GM18498 (cell line): ENCODE results near the gene DMGDH.
"Not testable (repeated sequence)": the region's sequence is repeated elsewhere in the genome, so short reads cannot be mapped to it uniquely, and the experiment has no call there.

Experiments
- ATAC-seq: cut with Tn5 transposase; IDR thresholded peaks from one replicate; pipeline ENCODE4 v1.9.1; 2021; ENCODE audit warnings: mild to moderate bottlenecking, moderate library complexity; ENCODE audit not compliant: unreplicated experiment

Gene DMGDH

DNA sequence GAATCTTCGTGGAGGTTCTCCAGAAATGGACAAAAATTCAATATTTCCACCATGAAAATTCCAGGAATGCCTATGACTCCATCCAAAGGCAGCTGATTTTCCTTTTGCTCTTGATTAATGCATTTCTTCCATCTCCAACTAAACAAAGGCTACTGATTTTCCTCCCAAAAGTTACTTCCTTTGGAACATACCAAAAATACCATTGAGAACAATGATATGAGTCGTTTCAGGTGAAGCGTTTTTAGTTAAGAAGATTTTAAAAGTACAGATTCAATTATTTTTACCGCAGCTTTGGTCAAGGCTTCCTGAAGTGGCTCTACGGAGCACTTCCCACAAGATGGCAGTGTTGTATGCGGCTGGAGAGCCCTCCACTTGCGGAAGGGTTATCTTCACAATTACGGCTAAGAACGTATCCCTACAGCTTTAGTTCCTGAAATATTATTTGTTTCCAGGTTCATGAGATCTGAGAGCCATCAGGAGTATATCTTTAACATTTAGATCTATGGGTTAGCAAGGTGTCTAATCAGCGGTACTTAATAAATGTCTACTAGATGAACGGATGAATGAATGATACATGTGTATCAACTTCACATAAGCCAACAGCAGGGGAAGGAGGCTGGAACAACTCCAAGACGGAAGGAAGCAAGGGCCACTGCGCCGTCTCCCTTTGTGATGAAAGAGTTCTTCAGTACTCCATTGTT is 48.5 kb downstream of the DMGDH start:
- ATAC-seq, result no peak

- no peak for ATAC-seq
Measured at GRCh38 chr5:79014631-79015030, 54.8 kb downstream of the DMGDH start.

GRCh38 chr5:79011869-79012268 is 57.6 kb downstream of the DMGDH start:
- ATAC-seq, result no peak

DNA sequence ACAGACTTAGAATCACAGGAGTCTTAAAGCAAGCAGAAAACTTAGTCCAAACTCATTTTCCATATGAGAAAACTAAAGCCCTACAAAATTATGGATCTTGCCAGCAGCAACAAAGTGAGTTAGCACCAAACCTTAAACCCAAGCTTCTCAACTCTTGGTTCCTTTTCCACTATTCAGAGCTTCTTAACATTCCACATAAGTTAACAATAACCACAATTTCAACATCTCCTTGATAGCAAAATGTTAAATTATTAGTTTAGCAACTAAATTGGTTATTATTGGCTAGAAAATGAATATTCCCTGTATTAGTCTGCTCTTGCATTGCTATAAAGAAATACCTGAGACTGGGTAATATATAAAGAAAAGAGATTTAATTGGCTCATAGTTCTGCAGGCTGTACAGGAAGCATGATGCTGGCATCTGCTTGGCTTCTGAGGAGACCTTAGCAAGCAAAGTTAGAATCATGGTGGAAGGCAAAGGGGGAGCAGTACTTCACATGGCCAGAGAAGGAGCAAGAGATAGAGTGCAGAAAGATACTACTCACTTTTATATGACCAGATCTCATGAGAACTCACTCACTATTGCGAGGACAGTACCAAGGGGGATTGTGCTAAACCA is 58.1 kb downstream of the DMGDH start:
- ATAC-seq, result no peak

- ATAC-seq, result no peak
Measured at GRCh38 chr5:79008362-79008761, 61.1 kb downstream of the DMGDH start.

DNA sequence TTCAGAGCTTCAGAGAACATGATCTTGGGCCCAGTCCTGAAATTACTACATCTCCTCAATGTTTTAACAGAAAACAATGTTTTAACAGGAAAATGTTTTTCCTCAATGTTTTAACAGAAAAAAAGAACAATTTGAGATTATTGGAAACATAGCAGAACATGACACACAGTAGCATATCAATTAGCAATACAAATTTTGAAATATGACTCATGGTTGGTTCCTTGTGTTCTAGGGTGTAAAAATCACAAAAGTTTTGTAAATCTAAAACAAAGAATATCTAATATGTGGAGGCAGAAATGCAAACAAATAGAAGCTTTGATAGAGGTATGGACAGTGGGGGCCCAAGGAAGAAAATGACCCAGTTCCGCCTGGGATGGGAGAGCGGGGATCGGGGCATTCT is 61.6 kb downstream of the DMGDH start:
- no peak for ATAC-seq

DNA sequence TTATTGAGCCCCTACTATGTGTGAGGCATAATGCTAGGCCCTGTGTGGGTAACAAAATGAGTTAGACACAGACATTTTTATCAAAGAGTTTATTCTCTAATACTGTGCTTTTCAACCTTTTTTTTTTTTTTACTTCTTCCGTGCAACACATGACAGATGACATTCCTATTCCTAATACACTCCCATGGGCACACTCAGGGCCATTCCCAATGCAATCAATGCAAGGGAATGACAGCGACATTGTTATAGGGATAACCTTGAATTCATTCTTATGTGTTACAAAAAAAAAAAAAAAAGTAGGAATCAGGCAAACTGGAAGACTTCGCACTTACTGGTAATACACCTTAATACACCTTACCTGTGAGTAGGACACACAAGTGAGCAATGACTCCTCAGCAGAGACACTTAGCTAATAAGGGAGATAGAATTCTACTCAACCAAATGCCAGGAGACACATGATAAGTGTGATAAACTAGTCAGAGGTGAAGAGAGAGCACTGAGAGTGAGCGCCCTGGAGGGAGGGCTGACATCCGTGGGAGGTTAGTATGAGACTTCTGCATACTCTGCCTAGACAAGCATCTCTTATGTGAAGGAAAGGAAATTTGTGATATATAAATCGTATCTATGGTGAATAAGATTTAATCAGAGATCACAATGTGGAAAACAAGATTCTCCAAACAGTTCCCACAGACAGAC is 63.4 kb downstream of the DMGDH start:
- no peak for ATAC-seq

- no peak for ATAC-seq
Measured at GRCh38 chr5:79005151-79005550, 64.3 kb downstream of the DMGDH start.

DNA sequence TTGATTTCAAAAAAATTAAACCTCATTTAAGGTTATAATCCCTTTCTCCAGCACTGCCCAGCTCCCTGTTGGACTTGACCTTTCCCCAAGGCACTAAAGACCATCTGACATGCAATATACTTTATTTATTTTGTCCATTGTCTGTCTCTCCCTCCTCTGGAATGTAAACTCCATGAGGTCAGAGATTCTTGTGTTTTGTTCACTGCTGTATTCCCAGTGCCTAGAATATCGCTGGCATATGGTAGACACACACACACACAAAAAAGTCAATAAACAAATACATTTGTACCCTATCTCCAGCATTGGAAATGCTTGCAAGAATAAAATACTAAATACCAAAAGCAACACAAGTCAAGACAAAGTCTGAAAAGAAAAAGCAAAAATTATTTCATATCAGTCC is 67.1 kb downstream of the DMGDH start:
- no peak for ATAC-seq

DNA sequence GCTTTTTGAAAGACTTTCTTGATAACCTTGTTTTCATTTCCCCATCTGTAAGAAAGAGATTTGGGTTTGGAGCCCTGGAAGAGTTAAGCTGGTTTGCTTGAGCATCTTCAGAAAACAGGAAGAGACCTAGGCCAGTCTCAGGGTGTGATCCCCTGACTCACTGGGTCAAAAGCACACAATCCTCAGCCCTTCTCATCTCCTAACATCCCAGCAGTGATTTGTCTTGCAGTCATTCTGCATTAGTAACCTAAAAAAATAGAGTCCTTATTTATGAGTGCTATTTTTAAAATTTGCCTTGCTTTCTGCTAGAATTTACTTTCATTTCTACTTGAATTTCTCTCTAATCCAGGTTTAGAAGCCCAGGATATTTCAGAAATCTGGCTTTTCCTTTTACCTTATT is 68.0 kb downstream of the DMGDH start:
- no peak for ATAC-seq

DNA sequence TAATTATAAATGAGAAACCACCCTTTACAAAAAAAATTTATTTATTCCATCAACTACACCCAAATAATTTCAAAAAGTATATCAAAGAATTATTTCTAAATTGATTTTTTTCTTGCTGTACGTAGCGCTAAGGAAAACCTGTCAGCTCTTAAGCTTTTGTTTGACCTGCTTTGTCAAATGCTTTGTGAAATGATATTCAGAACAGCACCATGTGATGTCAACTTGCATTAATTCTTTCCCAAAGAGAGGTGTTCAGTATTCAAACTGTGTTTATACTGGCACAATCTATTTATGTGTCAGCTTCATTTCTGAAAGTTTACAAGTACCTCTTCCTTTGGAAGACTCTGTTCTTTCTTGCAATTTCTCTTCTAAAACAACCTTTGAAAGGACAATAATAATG is 72.4 kb downstream of the DMGDH start:
- no peak for ATAC-seq

- ATAC-seq, result no peak
Measured at GRCh38 chr5:78995521-78996007, 73.9 kb downstream of the DMGDH start.

DNA sequence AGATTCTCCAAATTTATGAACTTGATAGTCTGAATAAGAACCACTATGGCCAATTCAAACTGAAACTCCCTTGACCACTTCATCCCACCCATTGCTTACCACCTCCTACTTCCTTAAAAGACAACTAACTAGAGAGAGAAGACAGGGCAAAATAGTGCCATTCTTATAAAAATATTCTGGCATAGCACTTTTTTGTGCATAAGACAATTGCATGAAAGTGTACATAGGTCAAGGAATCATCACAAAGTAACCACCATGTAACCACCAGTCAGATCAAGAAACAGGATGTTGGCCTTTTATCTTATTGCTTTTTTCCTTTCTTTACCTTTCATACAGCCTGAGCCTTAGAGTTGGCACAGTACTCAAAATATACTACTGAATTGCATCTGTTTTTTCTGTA is 76.3 kb downstream of the DMGDH start:
- no peak for ATAC-seq

DNA sequence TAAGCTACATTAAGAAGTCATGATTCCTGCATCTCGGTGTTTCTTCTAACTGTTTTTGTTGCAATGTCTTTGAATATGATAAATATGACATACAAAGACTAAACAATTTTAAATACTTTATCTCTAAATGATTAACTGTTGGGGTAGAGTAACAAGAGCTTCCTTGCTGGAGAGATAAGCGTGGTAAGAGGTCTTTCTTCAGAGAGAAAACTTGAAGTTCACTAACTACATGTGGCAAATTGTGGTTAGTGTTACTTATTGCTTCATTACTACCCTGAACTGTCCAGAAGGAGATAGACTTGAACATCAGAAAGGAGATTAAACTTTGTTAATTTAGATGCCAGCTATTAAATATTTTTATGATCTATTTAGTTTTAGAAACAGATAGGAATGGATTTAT is 77.3 kb downstream of the DMGDH start:
- no peak for ATAC-seq

- no peak for ATAC-seq
Measured at GRCh38 chr5:78989080-78989479, 80.4 kb downstream of the DMGDH start.

GRCh38 chr5:78985725-78986223 is 83.7 kb downstream of the DMGDH start:
- ATAC-seq, result peak; percentile 37

DNA sequence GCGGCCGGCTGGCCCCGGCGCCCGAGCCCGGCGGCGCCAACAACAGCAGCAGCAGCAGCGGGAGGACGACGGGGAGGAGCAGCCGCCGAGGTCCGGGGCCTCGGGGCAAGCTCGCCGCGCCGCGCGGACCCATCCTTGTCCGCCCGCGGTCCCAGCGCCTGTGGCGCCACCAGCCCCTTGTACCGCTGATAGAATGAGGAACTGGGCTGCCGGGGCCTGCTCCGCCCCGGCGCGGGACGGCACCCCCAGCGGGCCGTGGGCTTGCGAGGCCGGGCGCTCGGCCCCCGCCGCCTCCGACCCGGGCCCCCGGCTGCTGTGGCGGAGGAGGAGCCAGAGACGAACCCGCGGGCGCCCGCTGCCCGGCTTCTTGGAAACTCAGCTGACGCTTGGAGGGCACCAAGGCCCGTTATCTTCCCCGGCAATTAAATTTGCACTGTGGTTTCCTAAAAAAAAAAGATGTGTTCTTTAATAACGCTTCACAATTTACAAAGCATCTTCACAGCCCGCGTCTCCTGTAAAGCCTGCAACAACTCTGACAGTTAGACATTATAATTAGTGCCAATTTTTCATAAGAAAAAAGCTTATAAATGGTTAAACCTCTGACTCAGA is 84.3 kb downstream of the DMGDH start, which contains the start of gene ARSB:
TSS of gene ARSB (minus strand) at position 195 of the 609 bp plus-strand sequence. CDS start at position 133, 62 bp downstream.
- ATAC-seq, result peak; percentile 55

- ATAC-seq, result peak; percentile 68
Measured at GRCh38 chr5:78984439-78985115, 84.9 kb downstream of the DMGDH start.

GRCh38 chr5:78983601-78984438 is 85.7 kb downstream of the DMGDH start:
- no peak for ATAC-seq

DNA sequence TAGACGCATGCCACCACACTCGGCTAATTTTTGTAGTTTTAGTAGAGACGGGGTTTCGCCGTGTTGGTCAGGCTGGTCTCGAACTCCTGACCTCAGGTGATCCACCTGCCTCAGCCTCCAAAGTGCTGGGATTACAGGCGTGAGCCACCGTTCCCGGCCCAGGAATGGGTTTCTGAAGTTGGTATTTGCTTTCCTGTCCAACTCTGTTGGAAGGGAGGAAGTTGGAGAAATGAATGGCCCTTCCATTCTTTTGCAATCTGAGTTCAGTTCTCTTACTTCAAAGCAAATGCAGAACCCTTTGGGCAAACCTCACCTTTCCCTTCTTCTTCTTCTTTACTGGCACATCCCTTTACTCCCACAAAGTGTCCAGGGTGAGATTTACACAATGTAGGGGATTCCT is 86.3 kb downstream of the DMGDH start:
- ATAC-seq, result not testable (repeated sequence)
